Liver (tissue), 9 donors: ENCODE results near the gene ZNRD2. TPM values are rescaled to one million over a fixed set of nuclear protein-coding genes. Genes with fewer than 3 reads are reported as not detected.

Source experiments
- DNase-seq: peaks from one replicate; pipeline ENCODE4 v3.0.0-alpha.2; 2017; ENCODE audit warnings: low spot score
- H3K27ac ChIP-seq, 2 donors: one replicate each; pipeline ENCODE4 v1.7.0; 2013; ENCODE audit warnings: inconsistent platforms in 2 of 2, low read length in 2 of 2, control low read depth in 1 of 2, low read depth in 1 of 2, mild to moderate bottlenecking in 1 of 2
- H3K27me3 ChIP-seq, 4 donors: one replicate each; pipeline versions ENCODE4 v1.6.1 to v1.7.0; 2013; ENCODE audit warnings: low read length in 3 of 4, inconsistent platforms in 1 of 4, mild to moderate bottlenecking in 1 of 4, moderate library complexity in 1 of 4; ENCODE audit not compliant: control insufficient read depth in 4 of 4, insufficient read depth in 4 of 4
- H3K36me3 ChIP-seq, 4 donors: one replicate each; pipeline versions ENCODE4 v1.6.1 to v1.7.0; 2013; ENCODE audit warnings: low read length in 3 of 4, mild to moderate bottlenecking in 3 of 4, low read depth in 1 of 4, moderate library complexity in 1 of 4; ENCODE audit not compliant: control insufficient read depth in 4 of 4, insufficient read depth in 3 of 4
- H3K4me1 ChIP-seq, 4 donors: one replicate each; pipeline versions ENCODE4 v1.6.1 to v1.7.0; 2013; ENCODE audit warnings: low read length in 3 of 4, mild to moderate bottlenecking in 3 of 4, moderate library complexity in 1 of 4; ENCODE audit not compliant: control insufficient read depth in 4 of 4, insufficient read depth in 4 of 4
- H3K4me3 ChIP-seq, 3 donors: one replicate each; pipeline versions ENCODE4 v1.6.1 to v1.7.0; 2013; ENCODE audit warnings: low read length in 3 of 3, control low read depth in 1 of 3, low read depth in 1 of 3, mild to moderate bottlenecking in 1 of 3
- H3K9ac ChIP-seq, 2 donors: one replicate each; pipeline ENCODE4 v1.7.0; 2013; ENCODE audit warnings: low read length in 2 of 2, mild to moderate bottlenecking in 2 of 2, moderate library complexity in 2 of 2, control low read depth in 1 of 2, low read depth in 1 of 2
- H3K9me3 ChIP-seq, 4 donors: one replicate each; pipeline versions ENCODE4 v1.6.1 to v1.7.0; 2013; ENCODE audit warnings: low read length in 3 of 4; ENCODE audit not compliant: control insufficient read depth in 4 of 4
- ATF3 ChIP-seq: IDR thresholded peaks from 2 replicates; pipeline ENCODE4 v1.6.1; 2016; ENCODE audit warnings: antibody characterized with exemption
- CTCF ChIP-seq: fragments of 150-350 bp; IDR thresholded peaks from 2 replicates; pipeline ENCODE4 v1.5.1; 2017; ENCODE audit warnings: improper control_type of control experiment, low read depth, low read length; ENCODE audit not compliant: missing input control
- EGR1 ChIP-seq, 2 donors: IDR thresholded peaks; 2 replicates each; pipeline ENCODE4 v1.6.1; 2016 to 2018; ENCODE audit warnings: antibody characterized with exemption in 2 of 2, low read depth in 2 of 2
- FOXA1 ChIP-seq: IDR thresholded peaks from 2 replicates; pipeline ENCODE4 v1.6.1; 2016; ENCODE audit warnings: antibody characterized with exemption
- FOXA2 ChIP-seq: IDR thresholded peaks from 2 replicates; pipeline ENCODE4 v1.6.1; 2016; ENCODE audit warnings: antibody characterized with exemption
- GABPA ChIP-seq, 2 donors: IDR thresholded peaks in 1 of 2; conservative IDR thresholded peaks in 1 of 2; 2 replicates each; pipeline ENCODE4 v1.6.1; 2016; ENCODE audit warnings: antibody characterized with exemption in 2 of 2, mild to moderate bottlenecking in 1 of 2, moderate library complexity in 1 of 2
- HNF4G ChIP-seq: IDR thresholded peaks from 2 replicates; pipeline ENCODE4 v1.6.1; 2016; ENCODE audit warnings: antibody characterized with exemption
- JUND ChIP-seq, 2 donors: IDR thresholded peaks; 2 replicates each; pipeline ENCODE4 v1.6.1; 2016; ENCODE audit warnings: antibody characterized with exemption in 2 of 2
- MAX ChIP-seq: IDR thresholded peaks from 2 replicates; pipeline ENCODE4 v1.6.1; 2016; ENCODE audit warnings: antibody characterized with exemption
- NR2F2 ChIP-seq: IDR thresholded peaks from 2 replicates; pipeline ENCODE4 v1.6.1; 2016; ENCODE audit warnings: antibody characterized with exemption
- RAD21 ChIP-seq, 2 donors: IDR thresholded peaks; 2 replicates each; pipeline ENCODE4 v1.6.1; 2016; ENCODE audit warnings: antibody characterized with exemption in 2 of 2, mild to moderate bottlenecking in 2 of 2
- REST ChIP-seq: IDR thresholded peaks from 2 replicates; pipeline ENCODE4 v1.6.1; 2016; ENCODE audit warnings: antibody characterized with exemption, mild to moderate bottlenecking
- RXRA ChIP-seq, 2 donors: IDR thresholded peaks; 2 replicates each; pipeline ENCODE4 v1.6.1; 2017 to 2018; ENCODE audit warnings: antibody characterized with exemption in 2 of 2, mild to moderate bottlenecking in 1 of 2
- SP1 ChIP-seq: IDR thresholded peaks from 2 replicates; pipeline ENCODE4 v1.6.1; 2018; ENCODE audit warnings: antibody characterized with exemption, mild to moderate bottlenecking
- TAF1 ChIP-seq: conservative IDR thresholded peaks from 2 replicates; pipeline ENCODE4 v1.6.1; 2016; ENCODE audit warnings: antibody characterized with exemption, mild to moderate bottlenecking
- YY1 ChIP-seq: IDR thresholded peaks from 2 replicates; pipeline ENCODE4 v1.6.1; 2016; ENCODE audit warnings: antibody characterized with exemption, mild to moderate bottlenecking
- WGBS: extraction: QIAGEN DNeasy Blood & Tissue Kit; methylation state at CpG from one replicate; pipeline ENCODE4 v1.1.7; 2013; 5-methylcytosine and 5-hydroxymethylcytosine counted together
- polyA plus RNA-seq, 2 donors: library from polyadenylated mRNA; stranded (reverse) in 1 of 2; unstranded in 1 of 2; fragments of 200-250 nt in 1 of 2; fragments of >200 nt in 1 of 2; fragmentation: Nextera tagmentation in 1 of 2; extraction: Ambion mirVana in 1 of 2; gene quantifications; one replicate each; pipeline versions ENCODE4 v1.2.1 to v1.2.3, GENCODE V29; 2013 to 2015
- total RNA-seq, 2 donors: library from RNA; depleted of rRNA; stranded (reverse); fragments of >200 nt; gene quantifications; one replicate each; pipeline ENCODE4 v1.2.3, GENCODE V29; 2014
- donor health status: healthy.
- donor health status: healthy.
- donor health status: healthy.
- donor health status: healthy.
- donor health status: healthy.

ZNRD2 gene
- total and polyA plus RNA-seq, 4 donors, result 18.2 to 39.5 (median 28.0) TPM

- no peak overlapping the region for H3K27ac ChIP-seq
- WGBS, result 83% methylated on average over 26 of the region's 26 CpGs
- TF ChIP-seq RAD21 (IDR thresholded peaks at IDR 0.05) (peak; percentile 55 to 65), GABPA (IDR thresholded peaks at IDR 0.05 in 1 of 2, conservative IDR thresholded peaks at IDR 0.05 in 1 of 2) (no peak), FOXA2 (no peak), SP1 (no peak), ATF3 (no peak), HNF4G (no peak), CTCF (peak; percentile 46), JUND (IDR thresholded peaks at IDR 0.05) (no peak), YY1 (no peak), REST (no peak), FOXA1 (no peak)
- no peaks in the 10 kb centered on the region for H3K27me3 ChIP-seq
- H3K4me3 ChIP-seq, result no peak overlapping the region
- no peaks in the 10 kb centered on the region for H3K9me3 ChIP-seq
- DNase-seq, result peak; percentile 66
- no peak overlapping the region for H3K9ac ChIP-seq
- H3K36me3 ChIP-seq, result peaks cover 0 to 14% (median 4%) of the 10 kb centered on the region in 4 donors
- peaks cover 0 to 3% (median 0%) of the 10 kb centered on the region in 4 donors for H3K4me1 ChIP-seq
Measured at GRCh38 chr11:65593518-65594414, 23.5 kb downstream of the ZNRD2 start.

- Histone ChIP-seq H3K4me1 (peaks cover 0 to 3% (median 0%) of the 10 kb centered on the region in 4 donors), H3K27ac (no peak overlapping the region), H3K4me3 (no peak overlapping the region), H3K27me3 (no peaks in the 10 kb centered on the region), H3K36me3 (peaks cover 0 to 22% (median 8%) of the 10 kb centered on the region in 4 donors), H3K9me3 (no peaks in the 10 kb centered on the region), H3K9ac (no peak overlapping the region)
- no peak for DNase-seq
- WGBS, result 87% methylated on average over 3 of the region's 3 CpGs
- TF ChIP-seq FOXA1 (no peak), RXRA (IDR thresholded peaks at IDR 0.05) (no peak), NR2F2 (no peak), EGR1 (IDR thresholded peaks at IDR 0.05; ENCODE audit: low read depth in 2 of 2) (no peak), RAD21 (IDR thresholded peaks at IDR 0.05) (no peak), TAF1 (no peak), JUND (IDR thresholded peaks at IDR 0.05) (no peak), MAX (no peak), YY1 (no peak), ATF3 (no peak), GABPA (IDR thresholded peaks at IDR 0.05 in 1 of 2, conservative IDR thresholded peaks at IDR 0.05 in 1 of 2) (no peak), HNF4G (no peak), CTCF (no peak), SP1 (no peak)
Measured at GRCh38 chr11:65595131-65595530, 24.9 kb downstream of the ZNRD2 start.
